Right lobe of liver (tissue), 6 donors: ENCODE results near the gene OPCML. TPM values are rescaled to one million over a fixed set of nuclear protein-coding genes. Genes with fewer than 3 reads are reported as not detected.

ENCODE experiments used
- ATAC-seq, 4 donors: fragments of 200-7000 bp; cut with Tn5 transposase; one replicate each; pipeline ENCODE4 v1.9.1; 2020; ENCODE audit warnings: mild to moderate bottlenecking in 4 of 4, moderate library complexity in 4 of 4
- DNase-seq, 3 donors: peaks; one replicate each; pipeline ENCODE4 v3.0.0-alpha.2; 2020
- H3K27ac ChIP-seq, 3 donors: fragments of 200-600 bp; one replicate each; pipeline ENCODE4 v1.8.0; 2022
- H3K27me3 ChIP-seq, 2 donors: fragments of 200-600 bp; one replicate each; pipeline ENCODE4 v1.8.0; 2022
- H3K36me3 ChIP-seq, 4 donors: fragments of 200-600 bp; sonication (generic) in 1 of 4; one replicate each; pipeline versions ENCODE4 v1.5.1 to v1.8.0; 2017 to 2022; ENCODE audit warnings: control low read depth in 1 of 4
- H3K4me1 ChIP-seq, 4 donors: fragments of 200-600 bp; sonication (generic) in 1 of 4; one replicate each; pipeline versions ENCODE4 v1.5.1 to v1.8.0; 2017 to 2022; ENCODE audit warnings: control low read depth in 1 of 4
- H3K4me3 ChIP-seq, 3 donors: fragments of 200-600 bp; one replicate each; pipeline ENCODE4 v1.8.0; 2022
- H3K9me3 ChIP-seq, 4 donors: fragments of 200-600 bp; sonication (generic) in 1 of 4; one replicate each; pipeline versions ENCODE4 v1.5.1 to v1.8.0; 2017 to 2022; ENCODE audit warnings: control low read depth in 1 of 4
- POLR2A ChIP-seq: fragments of 450-650 bp; IDR thresholded peaks from one replicate; pipeline ENCODE4 v1.6.1; 2017; ENCODE audit warnings: antibody characterized with exemption, mild to moderate bottlenecking
- WGBS: methylation state at CpG from one replicate; pipeline ENCODE4 v1.1.6; 2018; ENCODE audit warnings: low coverage, low lambda C conversion rate; ENCODE audit not compliant: insufficient coverage; ENCODE audit errors: missing lambda C conversion rate; 5-methylcytosine and 5-hydroxymethylcytosine counted together
- intact Hi-C, 2 donors: fragments of 100-400 bp; cut with DNase I; formaldehyde crosslinking; loops; one replicate each; pipeline versions ENCODE4 v1.11.2 to v1.14.1; 2022
- total RNA-seq, 6 experiments: library from RNA; depleted of rRNA in 2 of 6; stranded (reverse); fragments of >200 nt in 2 of 6; fragmentation: NEBNext Ultra II Directional in 3 of 6; extraction: Animal tissue kit (Norgen Biotek cat#: 25700) in 3 of 6; gene quantifications; one replicate each; pipeline versions ENCODE4 v1.1.0 to v1.2.4, GENCODE V29; 2016 to 2023
- TF ChIP-seq, protein P1 (sequence below), 4 donors: fragments of 200-600 bp in 3 of 4; fragments of 450-650 bp in 1 of 4; IDR thresholded peaks; one replicate each; pipeline versions ENCODE4 v1.5.1 to v1.8.0; 2016 to 2022; ENCODE audit warnings: antibody characterized with exemption in 4 of 4, mild to moderate bottlenecking in 2 of 4
- donor health status: DM: no; HTN: yes; CAD: no.
- donor health status: DM: no; HTN: no; CAD: no.
- donor health status: DM: no; HTN: no; CAD: no.
- donor health status: DM: no; HTN: yes; CAD: no.
- donor health status: DM: no; HTN: yes; CAD: no.

OPCML gene
- total RNA-seq, 6 experiments from 2014 or later, result 0.11 TPM; not detected in 5

DNA sequence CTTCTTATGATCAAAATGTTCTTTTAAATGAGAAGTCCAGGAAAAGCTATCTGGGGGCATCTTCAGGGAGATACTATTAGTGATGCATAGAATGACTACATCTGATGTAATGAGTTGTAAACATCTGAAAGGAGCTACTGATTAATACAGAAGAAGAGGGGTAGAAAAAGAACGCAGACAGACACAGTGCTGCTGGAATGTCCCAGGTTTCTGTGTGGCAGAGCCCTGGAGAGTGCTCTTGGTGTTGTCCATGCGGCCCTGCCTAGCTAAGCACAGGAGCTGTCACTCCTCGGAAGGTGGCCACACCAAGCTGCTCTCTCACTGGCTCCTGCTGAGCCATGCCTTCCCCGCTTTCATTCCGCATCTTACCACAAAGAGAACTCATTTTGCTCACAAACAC, 768.8 kb downstream of the OPCML start:
- no peak for ATAC-seq
- intact Hi-C loops, result no loop called here
- Histone ChIP-seq H3K9me3 (no peaks in the 10 kb centered on the region), H3K27me3 (no peaks in the 10 kb centered on the region), H3K27ac (no peak overlapping the region), H3K36me3 (no peaks in the 10 kb centered on the region), H3K4me1 (no peaks in the 10 kb centered on the region), H3K4me3 (no peak overlapping the region)
- no peak for DNase-seq
- 96% methylated on average over 4 of the region's 5 CpGs for WGBS
- TF ChIP-seq, protein P1, sequence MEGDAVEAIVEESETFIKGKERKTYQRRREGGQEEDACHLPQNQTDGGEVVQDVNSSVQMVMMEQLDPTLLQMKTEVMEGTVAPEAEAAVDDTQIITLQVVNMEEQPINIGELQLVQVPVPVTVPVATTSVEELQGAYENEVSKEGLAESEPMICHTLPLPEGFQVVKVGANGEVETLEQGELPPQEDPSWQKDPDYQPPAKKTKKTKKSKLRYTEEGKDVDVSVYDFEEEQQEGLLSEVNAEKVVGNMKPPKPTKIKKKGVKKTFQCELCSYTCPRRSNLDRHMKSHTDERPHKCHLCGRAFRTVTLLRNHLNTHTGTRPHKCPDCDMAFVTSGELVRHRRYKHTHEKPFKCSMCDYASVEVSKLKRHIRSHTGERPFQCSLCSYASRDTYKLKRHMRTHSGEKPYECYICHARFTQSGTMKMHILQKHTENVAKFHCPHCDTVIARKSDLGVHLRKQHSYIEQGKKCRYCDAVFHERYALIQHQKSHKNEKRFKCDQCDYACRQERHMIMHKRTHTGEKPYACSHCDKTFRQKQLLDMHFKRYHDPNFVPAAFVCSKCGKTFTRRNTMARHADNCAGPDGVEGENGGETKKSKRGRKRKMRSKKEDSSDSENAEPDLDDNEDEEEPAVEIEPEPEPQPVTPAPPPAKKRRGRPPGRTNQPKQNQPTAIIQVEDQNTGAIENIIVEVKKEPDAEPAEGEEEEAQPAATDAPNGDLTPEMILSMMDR (IDR thresholded peaks at IDR 0.05), result no peak
- no peak for TF ChIP-seq POLR2A

DNA sequence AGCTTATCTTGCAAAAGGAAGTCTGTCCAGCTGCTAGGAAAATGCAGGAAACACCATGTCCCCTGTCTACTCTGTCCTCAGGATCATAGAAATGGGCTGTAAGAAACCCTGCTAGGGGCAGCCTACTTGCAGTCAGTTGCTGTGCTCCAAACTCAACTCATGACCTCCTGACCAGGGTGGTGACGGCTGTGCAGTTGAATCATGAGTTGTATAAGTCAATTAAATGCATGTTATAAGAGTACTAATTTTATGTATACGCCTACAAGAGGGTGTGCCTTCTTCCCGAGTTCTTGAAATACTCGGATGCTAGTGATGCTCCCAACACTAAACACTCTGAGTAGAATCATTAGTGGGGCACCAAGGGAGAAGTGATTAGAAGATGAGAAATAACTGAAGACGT, 776.4 kb downstream of the OPCML start:
- H3K4me3 ChIP-seq, result no peak overlapping the region
- no peak for DNase-seq
- no peaks in the 10 kb centered on the region for H3K27me3 ChIP-seq
- intact Hi-C loops, result no loop called here
- H3K36me3 ChIP-seq, result no peaks in the 10 kb centered on the region
- no peak for TF ChIP-seq POLR2A
- TF ChIP-seq, protein P1 (IDR thresholded peaks at IDR 0.05), result no peak
- no peaks in the 10 kb centered on the region for H3K9me3 ChIP-seq
- H3K27ac ChIP-seq, result no peak overlapping the region
- WGBS, result 62% methylated on average over 5 of the region's 5 CpGs
- no peak for ATAC-seq
- H3K4me1 ChIP-seq, result no peaks in the 10 kb centered on the region

DNA sequence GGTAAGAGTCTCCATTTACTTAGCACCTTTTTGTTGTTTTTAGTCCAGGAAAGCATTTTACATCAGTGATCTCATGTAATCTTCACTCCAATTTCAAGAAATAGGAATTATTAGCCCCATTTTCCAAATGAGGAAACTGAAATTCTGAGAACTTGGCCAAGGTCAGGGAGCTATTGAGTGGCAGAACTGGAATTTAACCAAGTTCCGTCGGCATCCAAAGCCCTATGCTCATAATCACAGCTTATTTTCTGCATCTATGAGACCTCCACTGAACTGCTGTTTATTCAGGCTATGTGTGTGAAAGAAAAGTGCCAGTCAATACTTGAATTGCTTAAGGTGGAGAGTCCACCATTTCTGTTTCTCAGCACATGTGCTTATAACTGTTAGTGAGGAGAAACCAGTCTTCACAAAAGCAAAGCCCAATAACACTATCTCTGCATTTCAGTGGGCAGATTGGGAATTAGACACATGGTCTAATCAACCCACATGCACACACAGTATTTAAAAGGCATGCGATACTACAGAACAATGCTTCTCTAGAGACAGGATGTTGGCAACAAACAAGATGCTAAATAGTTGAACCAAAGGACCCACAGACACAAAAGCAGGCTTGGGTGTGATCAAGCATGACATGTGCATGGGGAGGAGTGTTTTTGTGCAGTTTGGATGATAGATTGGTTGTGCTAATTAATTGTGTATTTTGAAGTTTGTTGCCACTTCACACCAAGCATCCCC, 780.6 kb downstream of the OPCML start:
- no peaks in the 10 kb centered on the region for H3K27me3 ChIP-seq

DNA sequence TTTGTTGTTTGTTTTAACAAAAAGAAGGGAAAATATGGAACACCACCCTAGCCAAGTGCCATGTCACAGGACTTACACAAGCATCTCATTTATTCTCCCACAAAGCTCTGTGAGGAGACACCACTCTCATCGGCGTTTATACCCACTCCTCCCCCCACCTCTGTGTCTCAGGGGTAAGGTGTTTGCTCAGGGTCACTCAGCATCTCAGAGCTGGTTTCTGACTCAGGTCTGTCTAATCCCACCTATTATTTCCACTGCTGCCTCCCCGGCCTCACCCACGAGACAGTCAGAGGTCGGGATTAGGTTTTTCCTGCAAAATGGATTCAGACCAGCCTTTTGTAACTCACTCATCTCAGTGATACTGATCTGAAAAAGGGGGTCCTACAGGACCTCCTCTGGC, 786.0 kb downstream of the OPCML start:
- no peaks in the 10 kb centered on the region for H3K4me1 ChIP-seq
- intact Hi-C loops, result no loop called here
- no peaks in the 10 kb centered on the region for H3K9me3 ChIP-seq
- TF ChIP-seq POLR2A, result no peak
- TF ChIP-seq, protein P1 (IDR thresholded peaks at IDR 0.05), result no peak
- DNase-seq (no peak), ATAC-seq (no peak)
- no peak overlapping the region for H3K4me3 ChIP-seq
- H3K27ac ChIP-seq, result no peak overlapping the region
- H3K27me3 ChIP-seq, result no peaks in the 10 kb centered on the region
- WGBS, result 77% methylated on average over 4 of the region's 5 CpGs
- no peaks in the 10 kb centered on the region for H3K36me3 ChIP-seq

More for the DNA sequence above, 780.6 kb downstream of the OPCML start:
- intact Hi-C loops, result no loop called here
- ATAC-seq (no peak), DNase-seq (no peak)
- 79% methylated on average over 3 of the region's 3 CpGs for WGBS
- Histone ChIP-seq H3K4me1 (no peaks in the 10 kb centered on the region), H3K36me3 (no peaks in the 10 kb centered on the region), H3K9me3 (no peaks in the 10 kb centered on the region), H3K27ac (no peak overlapping the region), H3K4me3 (no peak overlapping the region)
- TF ChIP-seq POLR2A, result no peak

DNA sequence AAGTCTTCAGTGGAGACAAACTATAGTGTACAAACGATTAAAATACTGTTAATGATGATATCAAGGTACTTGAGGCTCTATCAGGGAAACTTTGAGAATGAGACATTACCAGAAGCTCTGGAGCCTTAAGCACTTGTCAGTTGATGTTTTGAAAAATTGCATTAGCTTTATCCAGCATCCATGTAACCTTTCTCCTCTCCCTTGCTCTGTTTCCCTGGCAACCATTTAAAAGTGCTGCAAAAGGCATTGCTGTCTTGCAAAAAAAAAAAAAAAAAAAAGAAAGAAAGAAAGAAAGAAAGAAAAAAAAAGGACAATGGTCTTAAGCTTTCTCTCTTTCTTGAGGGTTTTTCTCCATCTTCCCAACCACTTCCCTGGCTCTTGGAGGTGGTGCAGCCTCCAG, 787.0 kb downstream of the OPCML start:
- intact Hi-C loops, result no loop called here
- Histone ChIP-seq H3K4me1 (no peaks in the 10 kb centered on the region), H3K27me3 (no peaks in the 10 kb centered on the region), H3K9me3 (no peaks in the 10 kb centered on the region), H3K4me3 (no peak overlapping the region), H3K36me3 (no peaks in the 10 kb centered on the region), H3K27ac (no peak overlapping the region)
- 17% methylated on average over 1 of the region's 1 CpG for WGBS
- DNase-seq (no peak), ATAC-seq (no peak)
- TF ChIP-seq, protein P1 (IDR thresholded peaks at IDR 0.05), result no peak
- no peak for TF ChIP-seq POLR2A
